Activated T-helper 1 cell treated with anti-CD3 and anti-CD28 coated beads, Interleukin-12 subunit alpha, Interleukin-12 subunit beta, Interleukin-2, Interleukin-4 antibody, amounts not matched to agents 30 ng/mL and 10 ng/mL and 1 ng/mL, durations not matched to agents 14 hours and 24 hours and 36 hours (primary cell): ENCODE data around the gene C10orf95. TPM values are rescaled to one million over a fixed set of nuclear protein-coding genes. Genes with fewer than 3 reads are reported as not detected.
"Not testable (repeated sequence)": the region's sequence is repeated elsewhere in the genome, so short reads cannot be mapped to it uniquely, and the experiment has no call there.

Experiments
- DNase-seq: peaks from one replicate; pipeline ENCODE4 v3.0.0; 2021; ENCODE audit warnings: low spot score
- H3K27ac Mint-ChIP-seq: one replicate; pipeline ENCODE4 v1.8.0; 2021; ENCODE audit warnings: mild to moderate bottlenecking, mixed read lengths
- H3K27me3 Mint-ChIP-seq: one replicate; pipeline ENCODE4 v1.8.0; 2022; ENCODE audit warnings: mild to moderate bottlenecking, moderate library complexity, mixed read lengths; ENCODE audit not compliant: insufficient read depth
- H3K36me3 Mint-ChIP-seq: one replicate; pipeline ENCODE4 v1.8.0; 2021; ENCODE audit warnings: low read depth, mixed read lengths
- H3K4me1 Mint-ChIP-seq: one replicate; pipeline ENCODE4 v1.8.0; 2021; ENCODE audit warnings: low read depth, mixed read lengths
- H3K4me3 Mint-ChIP-seq: one replicate; pipeline ENCODE4 v1.8.0; 2021; ENCODE audit warnings: mild to moderate bottlenecking, moderate library complexity, mixed read lengths
- H3K9me3 Mint-ChIP-seq: one replicate; pipeline ENCODE4 v1.8.0; 2021; ENCODE audit warnings: mixed read lengths
- intact Hi-C: fragments of 100-400 bp; cut with micrococcal nuclease; formaldehyde crosslinking; loops from one replicate; pipeline ENCODE4 v1.15.1; 2024
- total RNA-seq: library from RNA; stranded (reverse); gene quantifications from 2 replicates; pipeline ENCODE4 v1.2.3, GENCODE V29; 2022

Gene C10orf95
- total RNA-seq, 1 donor from 2014 or later, result 0.29 TPM

DNA sequence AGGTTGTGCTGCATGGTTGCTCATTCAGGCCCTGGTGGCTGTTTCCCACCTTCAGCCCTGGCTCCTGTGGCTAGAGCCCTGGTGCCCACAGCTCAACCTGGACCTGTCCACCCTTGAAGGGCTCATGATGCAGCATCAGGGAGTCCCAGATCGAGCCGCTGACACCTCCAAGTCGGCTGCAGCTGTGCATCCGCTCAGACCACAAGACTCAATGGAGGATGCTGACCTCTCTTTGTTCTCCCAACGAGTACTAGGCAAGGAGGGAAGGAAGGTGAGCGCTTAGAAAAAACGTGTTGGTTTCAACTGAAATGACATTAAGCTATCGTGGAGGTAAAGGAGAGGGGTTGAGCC lies 9.5 kb upstream of the C10orf95 start:
- peak overlapping the region; percentile 94 for H3K4me3 Mint-ChIP-seq
- H3K4me1 Mint-ChIP-seq, result peaks cover 26% of the 10 kb centered on the region
- DNase-seq, result no peak
- H3K27me3 Mint-ChIP-seq, result peaks cover 1% of the 10 kb centered on the region
- H3K36me3 Mint-ChIP-seq, result peaks cover 5% of the 10 kb centered on the region
- no peaks in the 10 kb centered on the region for H3K9me3 Mint-ChIP-seq
- H3K27ac Mint-ChIP-seq, result peak overlapping the region; percentile 87
- intact Hi-C loops, result loop anchor here (1.0 kb wide), 6 partner anchors 8 to 216 kb away; partner anchors contain the start of genes CUEDC2, GBF1 and SUFU

DNA sequence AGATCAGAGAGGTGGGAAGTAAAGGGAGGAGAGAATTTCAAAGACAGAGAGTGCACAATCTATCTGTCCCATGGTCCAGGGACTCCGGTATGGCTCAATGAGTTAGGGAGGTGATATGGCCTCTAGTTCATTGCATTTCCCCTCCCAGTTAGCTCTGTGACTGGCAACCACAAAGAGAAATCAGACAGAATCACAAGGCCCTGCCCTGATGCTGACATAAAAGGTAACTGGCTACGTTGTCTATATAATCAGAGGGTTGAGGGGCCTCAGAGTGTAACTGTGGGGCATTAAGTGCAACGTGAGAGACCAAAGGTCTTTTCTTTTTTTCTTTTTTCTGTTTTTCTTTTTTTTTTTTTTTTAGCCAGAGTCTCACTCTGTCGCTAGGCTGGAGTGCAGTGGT lies 7.3 kb upstream of the C10orf95 start:
- H3K27ac Mint-ChIP-seq, result no peak overlapping the region
- peaks cover 1% of the 10 kb centered on the region for H3K27me3 Mint-ChIP-seq
- no peak for DNase-seq
- peaks cover 11% of the 10 kb centered on the region for H3K36me3 Mint-ChIP-seq
- intact Hi-C loops, result no loop called here
- no peak overlapping the region for H3K4me3 Mint-ChIP-seq
- H3K9me3 Mint-ChIP-seq, result no peaks in the 10 kb centered on the region
- H3K4me1 Mint-ChIP-seq, result peaks cover 26% of the 10 kb centered on the region

- no peak for DNase-seq
- no peaks in the 10 kb centered on the region for H3K9me3 Mint-ChIP-seq
- intact Hi-C loops, result no loop called here
- no peak overlapping the region for H3K4me3 Mint-ChIP-seq
- no peak overlapping the region for H3K27ac Mint-ChIP-seq
- peaks cover 33% of the 10 kb centered on the region for H3K4me1 Mint-ChIP-seq
- peaks cover 16% of the 10 kb centered on the region for H3K36me3 Mint-ChIP-seq
- peaks cover 1% of the 10 kb centered on the region for H3K27me3 Mint-ChIP-seq
Observed at GRCh38 chr10:102457591-102458150, 6.3 kb upstream of the C10orf95 start.

- Mint-ChIP-seq H3K9me3 (no peaks in the 10 kb centered on the region), H3K4me3 (no peak overlapping the region), H3K27ac (peak overlapping the region; percentile 18), H3K4me1 (peaks cover 29% of the 10 kb centered on the region), H3K27me3 (no peaks in the 10 kb centered on the region), H3K36me3 (peaks cover 24% of the 10 kb centered on the region)
- intact Hi-C loops, result no loop called here
- DNase-seq, result no peak
Observed at GRCh38 chr10:102455893-102456471, 4.6 kb upstream of the C10orf95 start.

DNA sequence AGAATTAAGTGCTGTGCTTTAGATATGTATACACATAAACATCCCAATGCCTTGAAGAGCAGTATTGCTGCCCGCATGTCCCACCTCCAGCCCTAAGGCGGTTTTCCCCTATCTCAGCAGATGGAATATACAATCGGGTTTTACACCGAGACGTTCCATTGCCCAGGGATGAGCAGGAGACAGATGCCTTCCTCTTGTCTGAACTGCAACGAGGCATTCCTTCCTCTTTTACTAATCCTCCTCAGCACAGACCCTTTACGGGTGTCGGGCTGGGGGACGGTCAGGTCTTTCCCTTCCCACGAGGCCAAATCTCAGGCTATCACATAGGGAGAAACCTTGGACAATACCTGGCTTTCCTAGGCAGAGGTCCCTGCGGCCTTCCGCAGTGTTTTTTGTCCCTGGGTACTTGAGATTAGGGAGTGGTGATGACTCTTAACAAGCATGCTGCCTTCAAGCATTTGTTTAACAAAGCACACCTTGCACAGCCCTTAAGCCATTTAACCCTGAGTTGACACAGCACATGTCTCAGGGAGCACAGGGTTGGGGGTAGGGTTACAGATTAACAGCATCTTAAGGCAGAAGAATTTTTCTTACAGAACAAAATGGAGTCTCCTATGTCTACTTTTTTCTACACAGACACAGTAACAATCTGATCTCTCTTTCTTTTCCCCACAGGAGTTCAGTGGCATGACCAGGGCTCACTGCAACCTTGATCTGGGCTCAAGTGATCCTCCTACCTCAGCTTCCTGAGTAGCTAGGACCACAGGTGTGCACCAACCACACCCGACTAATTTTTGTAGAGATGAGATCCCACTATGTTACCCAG lies 3.5 kb upstream of the C10orf95 start:
- DNase-seq, H3K4me3 Mint-ChIP-seq, H3K27ac Mint-ChIP-seq, H3K9me3 Mint-ChIP-seq, intact Hi-C loops, H3K27me3 Mint-ChIP-seq: not testable (repeated sequence)
- peaks cover 24% of the 10 kb centered on the region for H3K36me3 Mint-ChIP-seq
- peaks cover 24% of the 10 kb centered on the region for H3K4me1 Mint-ChIP-seq

GRCh38 chr10:102453502-102453901 lies 2.2 kb upstream of the C10orf95 start:
- no peaks in the 10 kb centered on the region for H3K9me3 Mint-ChIP-seq
- H3K27ac Mint-ChIP-seq, result peak overlapping the region; percentile 68
- peaks cover 24% of the 10 kb centered on the region for H3K36me3 Mint-ChIP-seq
- DNase-seq, result no peak
- H3K4me3 Mint-ChIP-seq, result no peak overlapping the region
- peaks cover 33% of the 10 kb centered on the region for H3K4me1 Mint-ChIP-seq
- no peaks in the 10 kb centered on the region for H3K27me3 Mint-ChIP-seq
- intact Hi-C loops, result loop anchor here (1.0 kb wide), 2 partner anchors 8 to 59 kb away; no protein-coding TSS in a partner anchor

DNA sequence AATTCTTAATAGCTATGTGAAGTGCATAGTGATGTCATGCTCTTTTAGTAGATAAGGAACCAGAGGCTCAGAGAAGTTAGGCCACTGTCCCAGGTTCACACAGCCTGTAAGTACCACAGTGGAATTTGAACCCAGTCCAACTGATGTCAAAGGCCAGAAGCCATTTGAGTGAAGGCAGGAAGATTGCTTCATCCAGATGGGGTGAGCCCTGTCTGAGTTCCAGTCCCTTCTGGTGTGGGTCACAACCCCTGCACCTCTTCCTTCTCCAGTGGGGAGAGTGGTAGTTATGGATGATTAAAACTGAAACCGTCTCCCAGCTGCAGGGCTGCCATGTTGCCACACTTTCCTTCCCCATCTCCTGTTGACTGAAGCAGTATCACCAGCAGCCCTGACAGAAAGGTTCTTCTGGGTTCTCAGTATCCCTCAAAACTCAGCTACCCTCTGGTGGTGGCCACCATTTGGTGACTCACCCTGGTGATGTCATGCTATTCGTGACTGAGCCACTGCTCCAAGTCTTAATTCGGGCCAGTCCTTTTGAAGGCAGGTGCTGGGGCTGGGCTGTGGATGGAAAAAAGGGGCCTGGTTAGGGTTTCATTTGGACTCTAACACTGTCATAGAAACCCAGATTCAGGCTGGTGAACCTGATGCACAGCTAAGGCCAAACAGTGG lies 1.5 kb upstream of the C10orf95 start:
- H3K27ac Mint-ChIP-seq, result peak overlapping the region; percentile 88
- peak overlapping the region; percentile 91 for H3K4me3 Mint-ChIP-seq
- intact Hi-C loops, result loop anchor here (1.0 kb wide), 3 partner anchors 8 to 212 kb away; partner anchors contain the start of gene PITX3

DNA sequence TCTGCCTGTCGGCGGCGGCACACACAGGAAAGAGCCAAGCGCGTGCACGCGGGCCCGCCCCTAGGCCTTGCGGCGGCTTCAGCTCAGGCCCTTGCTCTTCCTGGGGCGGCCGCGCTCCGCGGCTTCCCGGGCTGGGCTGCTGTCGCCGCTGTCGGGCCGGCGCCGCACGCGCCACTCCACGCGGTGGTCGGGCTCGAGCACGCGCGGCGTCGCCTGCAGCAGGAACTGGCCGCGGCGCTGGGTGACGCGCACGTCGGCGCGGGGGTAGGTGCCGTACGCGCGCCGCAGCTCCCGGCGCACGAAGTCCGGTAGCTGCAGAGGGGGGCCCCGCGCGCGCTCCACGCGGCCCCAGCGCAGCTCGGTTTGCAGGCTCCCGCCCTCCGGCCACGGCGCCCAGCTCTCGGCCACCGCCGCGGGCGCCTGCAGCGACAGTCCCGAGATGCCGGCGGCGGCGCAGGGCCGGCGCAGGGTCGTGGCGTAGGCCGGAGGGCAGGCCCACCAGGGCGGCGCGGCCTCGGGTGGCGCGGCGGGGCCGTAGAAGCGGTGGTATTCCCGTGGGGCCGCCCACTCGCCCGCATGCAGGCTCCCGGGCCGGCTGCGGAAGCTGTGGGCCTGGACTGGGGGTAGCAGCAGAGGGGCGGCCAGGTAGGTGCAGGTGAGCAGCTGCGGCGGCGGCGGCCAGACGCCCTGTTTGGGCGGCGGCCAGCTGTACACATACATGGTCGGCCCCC lies 804 bp downstream of the C10orf95 start:
- Mint-ChIP-seq H3K4me1 (peaks cover 33% of the 10 kb centered on the region), H3K9me3 (no peaks in the 10 kb centered on the region)

More for the DNA sequence above, 1.5 kb upstream of the C10orf95 start:
- DNase-seq, result peak; percentile 55
- no peaks in the 10 kb centered on the region for H3K27me3 Mint-ChIP-seq
- H3K4me1 Mint-ChIP-seq, result peaks cover 33% of the 10 kb centered on the region
- H3K36me3 Mint-ChIP-seq, result peaks cover 24% of the 10 kb centered on the region
- H3K9me3 Mint-ChIP-seq, result no peaks in the 10 kb centered on the region

GRCh38 chr10:102450124-102450373 lies 1.3 kb downstream of the C10orf95 start:
- no peak for DNase-seq
- peak overlapping the region; percentile 90 for H3K27ac Mint-ChIP-seq
- H3K36me3 Mint-ChIP-seq, result peaks cover 13% of the 10 kb centered on the region
- H3K4me3 Mint-ChIP-seq, result peak overlapping the region; percentile 95
- intact Hi-C loops, result loop anchor here (1.0 kb wide), 4 partner anchors 15 to 52 kb away; partner anchors contain the start of gene ACTR1A
- H3K27me3 Mint-ChIP-seq, result no peaks in the 10 kb centered on the region
- H3K9me3 Mint-ChIP-seq, result no peaks in the 10 kb centered on the region
- H3K4me1 Mint-ChIP-seq, result peaks cover 33% of the 10 kb centered on the region

More for the DNA sequence above, 804 bp downstream of the C10orf95 start:
- H3K36me3 Mint-ChIP-seq, result peaks cover 16% of the 10 kb centered on the region
- intact Hi-C loops, result loop anchor here (1.0 kb wide), 4 partner anchors 15 to 52 kb away; partner anchors contain the start of gene ACTR1A
- peak; percentile 88 for DNase-seq
- peak overlapping the region; percentile 95 for H3K4me3 Mint-ChIP-seq
- no peaks in the 10 kb centered on the region for H3K27me3 Mint-ChIP-seq
- H3K27ac Mint-ChIP-seq, result peak overlapping the region; percentile 90

DNA sequence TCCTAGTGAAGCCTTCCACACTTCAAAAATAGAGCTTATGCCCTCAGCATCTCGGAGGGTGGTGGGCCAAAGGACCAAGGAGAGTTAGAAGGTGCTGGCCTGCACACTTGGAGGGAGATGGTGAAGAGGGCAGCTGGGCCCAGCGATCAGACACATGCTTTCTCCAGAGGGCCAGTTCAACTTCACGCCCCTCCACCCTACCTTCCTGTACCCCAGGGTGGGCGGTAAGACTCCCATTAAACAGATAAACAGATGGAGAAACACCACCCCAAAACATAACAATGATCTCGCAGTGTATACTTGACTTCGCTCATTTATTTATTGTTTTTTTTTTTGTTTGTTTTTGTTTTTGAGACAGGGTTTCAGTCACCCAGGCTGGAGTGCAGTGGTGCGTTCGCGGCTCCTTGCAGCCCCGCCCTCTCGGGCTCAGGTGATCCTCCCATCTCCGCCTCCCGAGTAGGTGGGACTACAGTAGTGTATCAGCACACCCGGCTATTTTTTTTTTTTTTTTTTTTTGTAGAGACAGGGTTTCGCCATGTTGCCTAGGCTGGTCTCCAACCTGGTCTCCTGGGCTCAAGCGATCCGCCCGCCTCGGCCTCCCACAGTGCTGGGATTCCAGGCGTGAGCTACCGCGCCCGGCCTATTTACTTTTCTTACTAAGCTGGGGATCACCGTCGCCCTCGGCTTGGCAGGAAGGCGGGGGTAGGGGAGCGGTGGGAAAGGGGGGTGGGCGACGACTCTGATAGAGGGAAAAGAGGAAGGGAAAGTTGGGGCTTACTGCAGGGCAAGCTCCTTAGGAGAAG lies 1.8 kb downstream of the C10orf95 start:
- Mint-ChIP-seq H3K4me3 (peak overlapping the region; percentile 95), H3K9me3 (no peaks in the 10 kb centered on the region), H3K27ac (peak overlapping the region; percentile 90), H3K36me3 (peaks cover 14% of the 10 kb centered on the region), H3K27me3 (no peaks in the 10 kb centered on the region), H3K4me1 (peaks cover 33% of the 10 kb centered on the region)
- intact Hi-C loops, result loop anchor here (1.0 to 2.0 kb wide), 6 partner anchors 14 to 193 kb away; partner anchors contain the start of gene ACTR1A
- DNase-seq, result peak; percentile 83

DNA sequence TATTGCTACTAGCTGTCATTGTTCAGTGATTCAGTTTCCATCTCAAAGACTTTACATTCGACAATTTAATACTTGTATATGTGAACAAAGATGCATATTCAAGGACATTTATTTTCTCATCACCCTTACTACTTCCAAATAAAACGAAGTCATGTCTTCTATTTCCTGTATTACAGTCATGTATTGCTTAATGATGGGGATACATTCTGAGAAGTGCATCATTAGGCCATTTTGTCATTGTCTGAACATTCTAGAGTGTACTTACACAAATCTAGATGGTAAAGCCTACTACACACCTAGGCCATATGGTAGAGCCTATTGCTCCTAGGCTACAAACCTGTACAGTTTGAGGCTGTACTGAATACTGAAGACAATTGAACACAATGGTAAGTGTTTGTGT lies 6.5 kb downstream of the C10orf95 start:
- intact Hi-C loops, result no loop called here
- DNase-seq, result no peak
- Mint-ChIP-seq H3K36me3 (peaks cover 1% of the 10 kb centered on the region), H3K4me3 (no peak overlapping the region), H3K4me1 (peaks cover 19% of the 10 kb centered on the region), H3K9me3 (no peaks in the 10 kb centered on the region), H3K27me3 (no peaks in the 10 kb centered on the region), H3K27ac (no peak overlapping the region)
